ENCODE results near the gene TXNRD3.

DNA sequence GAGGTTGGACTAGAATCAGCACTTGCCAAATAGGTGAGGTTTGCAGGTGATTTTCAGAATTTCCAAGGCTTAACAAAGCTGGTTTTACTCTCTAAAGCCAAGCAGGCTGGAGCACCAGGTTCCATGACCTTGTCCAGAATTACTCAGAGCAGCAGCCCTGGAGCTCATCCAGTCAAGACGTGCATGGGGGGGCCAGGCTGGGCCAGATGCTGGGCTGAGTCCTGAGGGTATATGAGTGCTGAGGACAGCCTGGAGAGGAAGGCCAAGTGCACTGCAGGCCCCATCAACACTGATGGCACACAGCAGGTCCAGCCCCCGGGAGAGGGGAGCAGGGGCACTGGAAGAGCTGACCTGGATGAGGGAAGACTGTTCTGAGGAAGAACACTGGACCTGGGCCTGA is 3.0 kb upstream of the TXNRD3 start:
- TF ChIP-seq EZH2phosphoT487 (IDR thresholded peaks at IDR 0.05; ENCODE audit: borderline replicate concordance): no peak
- TF ChIP-seq, protein P1, sequence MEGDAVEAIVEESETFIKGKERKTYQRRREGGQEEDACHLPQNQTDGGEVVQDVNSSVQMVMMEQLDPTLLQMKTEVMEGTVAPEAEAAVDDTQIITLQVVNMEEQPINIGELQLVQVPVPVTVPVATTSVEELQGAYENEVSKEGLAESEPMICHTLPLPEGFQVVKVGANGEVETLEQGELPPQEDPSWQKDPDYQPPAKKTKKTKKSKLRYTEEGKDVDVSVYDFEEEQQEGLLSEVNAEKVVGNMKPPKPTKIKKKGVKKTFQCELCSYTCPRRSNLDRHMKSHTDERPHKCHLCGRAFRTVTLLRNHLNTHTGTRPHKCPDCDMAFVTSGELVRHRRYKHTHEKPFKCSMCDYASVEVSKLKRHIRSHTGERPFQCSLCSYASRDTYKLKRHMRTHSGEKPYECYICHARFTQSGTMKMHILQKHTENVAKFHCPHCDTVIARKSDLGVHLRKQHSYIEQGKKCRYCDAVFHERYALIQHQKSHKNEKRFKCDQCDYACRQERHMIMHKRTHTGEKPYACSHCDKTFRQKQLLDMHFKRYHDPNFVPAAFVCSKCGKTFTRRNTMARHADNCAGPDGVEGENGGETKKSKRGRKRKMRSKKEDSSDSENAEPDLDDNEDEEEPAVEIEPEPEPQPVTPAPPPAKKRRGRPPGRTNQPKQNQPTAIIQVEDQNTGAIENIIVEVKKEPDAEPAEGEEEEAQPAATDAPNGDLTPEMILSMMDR (conservative IDR thresholded peaks at IDR 0.05; ENCODE audit: low read length): no peak
